ENCODE measurements around the gene ZBTB21. TPM values are rescaled to one million over a fixed set of nuclear protein-coding genes. Genes with fewer than 3 reads are reported as not detected.
A peak's percentile ranks its signal among the peaks of the same experiment; 100 is the strongest.

Gene ZBTB21
- 16.7 TPM for total RNA-seq

- DNase-seq (ENCODE audit: low read depth in 2 of 3, low spot score in 2 of 3), result peak; percentile 96 to 99 (median 98)
These were observed at the start of gene ZBTB21 for GRCh38 chr21:42009831-42010506. Gene ZBTB21, minus strand, starts transcription at chr21:42010360. Its CDS starts 16,265 bp downstream, at chr21:41994095.

- no peak for DNase-seq (ENCODE audit: low read depth in 2 of 3, low spot score in 2 of 3)
These were observed 49.6 kb upstream of the ZBTB21 start for GRCh38 chr21:42059721-42060120.

GRCh38 chr21:42059141-42059540 lies 49.0 kb upstream of the ZBTB21 start:
- no peak for DNase-seq (ENCODE audit: low read depth in 2 of 3, low spot score in 2 of 3)

- DNase-seq (ENCODE audit: low read depth in 2 of 3, low spot score in 2 of 3), result no peak
These were observed 48.5 kb upstream of the ZBTB21 start for GRCh38 chr21:42058631-42059111.

GRCh38 chr21:42057851-42058437 lies 47.8 kb upstream of the ZBTB21 start:
- DNase-seq (ENCODE audit: low read depth in 2 of 3, low spot score in 2 of 3), result no peak

GRCh38 chr21:42056996-42057689 lies 47.0 kb upstream of the ZBTB21 start:
- DNase-seq (ENCODE audit: low read depth in 2 of 3, low spot score in 2 of 3), result no peak

- no peak for DNase-seq (ENCODE audit: low read depth in 2 of 3, low spot score in 2 of 3)
These were observed 46.3 kb upstream of the ZBTB21 start for GRCh38 chr21:42056468-42056867.

- no peak for DNase-seq (ENCODE audit: low read depth in 2 of 3, low spot score in 2 of 3)
These were observed 45.3 kb upstream of the ZBTB21 start for GRCh38 chr21:42055425-42055824.

- peak in 2 of 3 donors; percentile 84 to 93 for DNase-seq (ENCODE audit: low read depth in 2 of 3, low spot score in 2 of 3)
These were observed 41.6 kb upstream of the ZBTB21 start for GRCh38 chr21:42051788-42052187.

GRCh38 chr21:42049578-42050430 lies 39.6 kb upstream of the ZBTB21 start:
- no peak for DNase-seq (ENCODE audit: low read depth in 2 of 3, low spot score in 2 of 3)

GRCh38 chr21:42048870-42049577 lies 38.9 kb upstream of the ZBTB21 start:
- no peak for DNase-seq (ENCODE audit: low read depth in 2 of 3, low spot score in 2 of 3)

GRCh38 chr21:42047821-42048613 lies 37.9 kb upstream of the ZBTB21 start:
- DNase-seq (ENCODE audit: low read depth in 2 of 3, low spot score in 2 of 3), result no peak

- no peak for DNase-seq (ENCODE audit: low read depth in 2 of 3, low spot score in 2 of 3)
These were observed 34.8 kb upstream of the ZBTB21 start for GRCh38 chr21:42044871-42045495.

GRCh38 chr21:42043961-42044360 lies 33.8 kb upstream of the ZBTB21 start:
- no peak for DNase-seq (ENCODE audit: low read depth in 2 of 3, low spot score in 2 of 3)

- no peak for DNase-seq (ENCODE audit: low read depth in 2 of 3, low spot score in 2 of 3)
These were observed 33.2 kb upstream of the ZBTB21 start for GRCh38 chr21:42043201-42043895.

GRCh38 chr21:42042651-42043050 lies 32.5 kb upstream of the ZBTB21 start:
- DNase-seq (ENCODE audit: low read depth in 2 of 3, low spot score in 2 of 3), result no peak

GRCh38 chr21:42041711-42042110 lies 31.6 kb upstream of the ZBTB21 start:
- no peak for DNase-seq (ENCODE audit: low read depth in 2 of 3, low spot score in 2 of 3)

- DNase-seq (ENCODE audit: low read depth in 2 of 3, low spot score in 2 of 3), result no peak
These were observed 31.1 kb upstream of the ZBTB21 start for GRCh38 chr21:42041246-42041645.

Data from hematopoietic multipotent progenitor cell (in vitro differentiated cells).